Activated CD8-positive, alpha-beta memory T cell treated with anti-CD3 and anti-CD28 coated beads for 24 hours (primary cell): ENCODE measurements around the gene PARP14.
"Not testable (repeated sequence)": the region's sequence is repeated elsewhere in the genome, so short reads cannot be mapped to it uniquely, and the experiment has no call there.

ENCODE experiments used
- DNase-seq: peaks from one replicate; pipeline ENCODE4 v3.0.0-alpha.2; 2020

Gene PARP14

DNA sequence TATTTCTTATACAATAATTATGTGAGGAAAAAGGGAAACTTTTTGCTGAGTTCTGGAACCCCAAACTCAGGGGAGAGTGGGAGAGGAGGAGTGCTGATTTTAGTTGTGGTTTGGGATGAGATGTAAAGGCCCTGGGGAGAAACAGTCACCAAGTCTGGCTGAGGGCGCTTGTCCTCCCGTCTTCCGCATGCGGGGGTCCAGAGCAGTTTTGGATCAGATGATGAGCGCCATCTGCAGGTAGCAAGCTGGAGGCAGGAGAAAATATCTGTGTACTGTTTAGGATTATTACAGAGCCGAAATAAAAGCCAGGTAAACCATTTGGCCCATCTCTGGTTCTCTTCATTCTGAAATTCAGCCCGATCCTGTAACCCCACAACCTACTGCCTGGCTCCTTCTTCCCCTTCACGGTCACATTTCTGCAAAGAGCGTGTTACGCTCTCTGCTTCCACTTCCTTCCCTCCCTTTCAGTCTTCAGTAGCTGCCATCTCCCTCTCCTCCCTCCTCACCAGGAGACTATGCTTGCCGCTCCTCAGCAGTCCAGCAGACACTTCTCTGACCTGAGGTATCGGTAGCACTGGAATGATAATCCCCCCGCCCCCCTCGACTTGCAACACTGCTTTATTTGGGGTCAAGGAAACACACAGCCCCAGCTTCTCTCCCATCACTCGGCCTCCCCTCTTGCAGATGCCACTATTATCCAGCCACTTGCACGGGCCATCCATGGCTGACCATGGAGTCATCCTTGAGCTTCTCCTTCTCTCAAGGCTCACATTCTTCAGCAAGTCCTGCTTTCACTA, 1.4 kb upstream of the PARP14 start:
- peak; percentile 89 for DNase-seq

DNA sequence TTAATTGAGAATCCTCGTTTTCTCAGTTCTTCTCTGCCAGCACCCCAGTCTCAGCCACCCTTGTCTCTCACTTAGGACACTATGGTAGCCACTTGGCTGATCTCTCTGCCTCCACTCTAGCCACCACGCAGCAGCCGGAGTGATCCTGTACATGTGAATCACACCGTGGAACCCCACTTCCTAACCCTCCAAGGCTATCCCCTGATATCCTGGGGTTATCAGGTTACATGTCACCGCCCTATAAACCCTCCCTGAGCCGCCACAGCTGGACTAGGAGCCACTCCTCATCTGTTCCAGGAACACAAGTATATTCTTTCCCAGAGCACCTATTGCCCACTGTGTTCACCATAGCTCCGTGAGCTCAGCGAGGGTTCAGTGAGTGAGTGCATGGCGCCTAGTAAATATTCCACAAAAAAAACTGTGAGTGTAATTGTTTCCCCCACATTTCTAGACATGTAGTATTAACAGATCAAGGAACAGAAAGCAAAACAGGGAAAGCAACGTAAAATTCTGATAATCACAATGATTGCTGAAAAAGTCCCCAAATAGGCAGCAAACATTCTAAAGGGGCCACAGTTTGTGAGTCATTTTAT, 661 bp upstream of the PARP14 start:
- peak; percentile 69 for DNase-seq

DNA sequence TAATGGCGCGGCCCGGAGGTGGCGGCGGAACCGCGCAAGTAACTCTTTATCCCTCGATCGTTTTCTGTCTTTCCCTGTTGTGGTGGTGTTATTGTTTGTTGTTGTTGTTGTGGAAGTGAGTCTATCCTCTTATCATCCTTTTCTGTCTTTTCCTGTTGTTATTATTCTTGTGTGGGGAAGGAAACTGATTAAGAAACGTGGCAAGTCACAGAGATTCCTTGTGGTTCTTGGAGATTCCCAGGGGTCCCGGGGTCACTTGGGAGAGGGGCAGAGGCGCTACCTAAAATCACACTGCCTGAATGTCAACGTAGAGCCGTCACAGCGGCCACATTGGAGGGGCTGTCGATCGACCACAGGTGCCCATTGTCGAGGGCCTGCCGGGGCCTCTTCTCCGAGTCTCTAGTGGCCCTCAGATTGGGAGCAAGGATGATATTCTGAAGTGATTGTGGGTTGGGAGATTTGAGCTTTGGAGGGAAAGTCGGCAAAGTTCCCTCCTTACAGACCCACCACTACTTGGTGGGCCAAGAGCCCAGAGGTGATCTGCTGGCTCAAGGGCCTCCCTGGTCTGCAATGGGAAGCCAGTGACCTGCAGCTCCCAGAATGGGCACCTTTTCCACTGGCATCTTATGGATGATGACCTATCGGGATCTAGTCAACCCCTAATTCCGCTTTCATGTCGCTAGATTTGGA, 790 bp downstream of the PARP14 start:
- no peak for DNase-seq

DNA sequence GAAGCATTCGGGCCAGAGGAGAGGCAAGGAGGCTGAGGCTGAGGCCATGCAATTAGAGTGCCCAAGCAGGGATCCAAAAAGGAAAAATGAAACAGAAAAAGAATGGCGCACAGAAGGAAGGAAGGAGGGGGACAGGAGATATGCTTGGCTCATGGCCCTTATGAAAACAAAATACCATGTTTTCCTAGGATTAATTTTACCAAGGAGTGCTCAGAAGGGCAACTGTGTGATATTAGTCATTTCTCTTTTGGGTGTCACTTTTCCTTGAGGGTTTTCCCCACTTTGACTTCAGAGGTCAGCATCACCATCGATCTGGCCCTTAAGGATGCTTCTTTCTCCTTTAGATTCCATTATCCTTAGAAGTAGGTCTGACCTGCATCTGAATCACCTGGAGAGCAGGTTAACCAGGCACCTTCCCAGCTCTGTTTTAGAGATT, 1.4 kb downstream of the PARP14 start:
- DNase-seq, result no peak

DNA sequence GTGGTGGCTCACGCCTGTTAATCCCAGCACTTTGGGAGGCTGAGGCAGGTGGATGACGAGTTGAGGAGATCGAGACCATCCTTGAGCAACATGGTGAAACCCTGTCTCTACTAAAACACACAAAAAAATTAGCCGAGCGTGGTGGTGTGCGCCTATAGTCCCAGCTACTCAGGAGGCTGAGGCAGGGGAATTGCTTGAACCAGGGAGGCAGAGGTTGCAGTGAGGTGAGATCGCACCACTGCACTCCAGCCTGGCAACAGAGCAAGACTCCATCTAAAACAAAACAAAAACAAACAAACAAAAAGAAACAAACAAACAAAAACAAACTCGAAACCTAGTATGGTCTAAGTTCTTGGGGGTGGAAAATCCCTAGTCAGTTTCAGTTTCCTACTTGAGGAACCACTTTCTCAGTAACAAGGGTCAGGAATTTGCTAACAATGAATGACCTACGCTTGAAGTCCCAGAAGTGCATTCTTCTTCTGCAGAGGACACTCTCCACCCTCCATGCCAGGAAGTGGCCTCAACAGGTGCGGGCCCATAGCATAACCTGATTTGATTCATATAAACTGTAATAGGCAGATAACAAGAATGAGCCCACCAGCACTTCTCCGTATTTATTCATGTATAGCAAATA, 2.3 kb downstream of the PARP14 start:
- not testable (repeated sequence) for DNase-seq

DNA sequence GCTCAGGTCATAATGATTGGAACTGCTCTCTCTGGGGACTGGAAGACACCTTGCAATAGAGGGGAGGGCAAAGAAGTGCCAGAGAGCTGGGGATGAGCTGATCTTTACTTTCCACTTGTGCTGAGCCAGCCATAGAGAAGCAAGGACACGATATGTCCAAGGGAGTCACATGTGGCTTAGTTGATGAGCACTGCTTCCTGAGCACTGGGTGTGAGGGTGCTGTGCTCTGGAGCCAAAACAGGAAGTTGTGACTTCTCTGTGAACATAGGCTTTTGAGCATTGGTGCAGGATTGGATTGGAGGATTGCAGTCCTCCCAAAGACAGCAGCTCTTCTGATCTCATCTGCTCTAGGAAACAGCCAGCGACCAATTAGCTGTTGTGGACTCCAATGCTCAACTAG, 6.7 kb downstream of the PARP14 start:
- no peak for DNase-seq

DNA sequence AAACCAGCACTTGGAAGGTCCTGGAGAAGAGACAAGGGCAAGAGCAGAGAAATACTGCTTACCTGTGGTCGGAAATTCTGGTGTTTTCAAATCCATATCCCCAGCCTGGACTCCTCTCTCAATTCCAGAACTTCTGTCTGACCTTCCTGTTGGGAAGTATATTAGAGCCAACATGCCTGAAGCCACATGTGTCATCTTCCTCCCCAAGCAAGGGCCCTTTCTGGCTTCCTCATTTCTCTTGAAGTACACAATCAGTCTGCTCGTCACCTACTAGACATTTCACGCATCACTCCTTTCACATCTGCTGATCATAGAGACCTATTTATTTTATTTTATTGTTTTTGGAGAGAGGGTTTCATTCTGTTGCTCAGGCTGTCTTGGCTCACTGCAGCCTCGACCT, 8.4 kb downstream of the PARP14 start:
- DNase-seq, result no peak

DNA sequence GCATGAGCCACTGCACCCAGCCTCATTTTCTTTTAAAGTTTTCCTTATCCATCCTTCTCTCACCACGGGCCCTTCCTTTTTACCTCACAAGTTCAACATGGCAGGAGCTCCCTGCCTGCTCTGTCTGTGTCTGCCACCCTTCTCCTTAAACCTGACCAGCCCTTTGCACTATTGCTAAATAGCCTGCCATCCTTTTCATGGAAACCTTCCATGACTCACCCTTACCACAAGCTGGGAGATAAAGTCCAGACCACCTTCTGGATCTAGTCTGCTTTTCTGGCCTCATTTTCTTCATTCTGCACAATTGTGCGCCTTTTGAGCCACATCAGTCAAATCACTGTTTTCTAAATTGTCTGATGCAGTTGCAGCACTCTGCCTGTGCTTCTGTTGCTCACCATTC, 8.9 kb downstream of the PARP14 start:
- no peak for DNase-seq

DNA sequence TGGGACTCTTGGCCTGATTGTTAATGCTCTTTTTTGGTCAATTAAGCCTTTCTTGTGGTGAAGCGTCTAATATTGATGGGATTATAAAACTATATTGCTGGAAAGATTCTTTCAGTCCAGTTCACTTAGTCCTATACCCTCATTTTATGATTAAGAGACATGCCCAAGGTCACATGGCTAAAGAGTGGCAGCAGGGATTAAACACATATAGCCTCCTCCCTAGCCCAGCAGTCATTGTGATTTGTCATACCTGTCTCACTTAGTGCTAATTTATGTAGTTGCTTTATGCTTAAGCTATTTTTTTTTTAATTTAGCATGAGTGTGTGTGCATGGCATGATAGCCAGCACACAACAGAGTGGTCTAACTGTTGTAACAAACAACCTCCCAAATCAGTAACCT, 9.5 kb downstream of the PARP14 start:
- DNase-seq, result no peak

DNA sequence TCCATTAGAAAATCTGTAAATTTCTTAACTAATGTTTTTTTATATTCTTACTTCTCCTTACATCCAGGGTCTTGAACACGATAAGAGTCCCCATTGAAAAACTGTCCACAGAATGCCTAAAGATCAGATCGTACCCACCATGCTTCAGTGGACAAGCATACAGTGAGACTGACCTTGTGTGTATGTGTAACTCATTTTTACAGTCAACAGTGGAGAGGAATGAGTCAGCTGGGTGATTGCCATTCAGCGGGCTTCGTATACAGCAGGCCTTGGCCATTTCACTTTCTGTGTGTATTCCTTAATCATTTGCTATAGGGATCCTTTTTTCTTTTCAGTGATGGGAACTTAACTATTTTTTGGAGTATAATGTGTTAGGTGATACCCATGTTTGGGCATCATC, 10.6 kb downstream of the PARP14 start:
- DNase-seq, result no peak

DNA sequence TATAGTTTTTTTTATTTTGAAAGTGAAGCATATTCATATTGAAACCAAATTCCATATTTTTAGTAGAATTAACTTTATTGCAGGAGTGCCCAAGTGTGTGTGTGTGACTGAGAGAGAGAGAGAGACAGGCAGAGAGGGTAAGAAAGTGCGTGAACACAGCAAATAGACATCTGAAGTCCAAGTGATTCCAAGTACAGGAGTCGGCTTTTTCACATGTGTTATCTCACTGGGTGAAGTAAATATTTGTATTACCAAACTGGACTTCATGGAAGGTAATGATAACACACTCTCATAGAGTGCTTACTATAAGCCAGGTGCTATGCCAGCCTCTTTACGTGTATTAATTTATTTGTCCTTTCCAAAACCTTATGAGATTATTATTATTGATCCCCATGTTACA, 12.0 kb downstream of the PARP14 start:
- no peak for DNase-seq

DNA sequence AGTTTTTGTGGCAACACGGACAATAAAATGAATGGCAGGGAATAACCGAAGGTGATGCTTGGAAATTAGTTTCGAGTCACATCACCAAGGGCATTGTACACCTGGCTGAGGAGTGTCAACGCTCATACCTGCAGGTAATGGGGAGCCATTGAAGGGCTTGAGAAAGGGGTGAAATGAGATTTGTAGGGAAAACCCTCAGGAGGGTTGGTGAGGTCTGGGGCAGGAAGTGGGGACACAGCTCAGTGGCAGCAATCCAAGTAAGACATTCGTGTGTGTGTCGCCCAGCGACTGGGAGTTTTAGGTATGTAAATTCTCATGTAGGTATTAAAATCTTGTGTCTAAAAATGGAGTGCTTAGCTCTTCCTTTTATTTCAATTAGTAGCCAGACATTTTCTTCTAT, 14.3 kb downstream of the PARP14 start:
- no peak for DNase-seq

DNA sequence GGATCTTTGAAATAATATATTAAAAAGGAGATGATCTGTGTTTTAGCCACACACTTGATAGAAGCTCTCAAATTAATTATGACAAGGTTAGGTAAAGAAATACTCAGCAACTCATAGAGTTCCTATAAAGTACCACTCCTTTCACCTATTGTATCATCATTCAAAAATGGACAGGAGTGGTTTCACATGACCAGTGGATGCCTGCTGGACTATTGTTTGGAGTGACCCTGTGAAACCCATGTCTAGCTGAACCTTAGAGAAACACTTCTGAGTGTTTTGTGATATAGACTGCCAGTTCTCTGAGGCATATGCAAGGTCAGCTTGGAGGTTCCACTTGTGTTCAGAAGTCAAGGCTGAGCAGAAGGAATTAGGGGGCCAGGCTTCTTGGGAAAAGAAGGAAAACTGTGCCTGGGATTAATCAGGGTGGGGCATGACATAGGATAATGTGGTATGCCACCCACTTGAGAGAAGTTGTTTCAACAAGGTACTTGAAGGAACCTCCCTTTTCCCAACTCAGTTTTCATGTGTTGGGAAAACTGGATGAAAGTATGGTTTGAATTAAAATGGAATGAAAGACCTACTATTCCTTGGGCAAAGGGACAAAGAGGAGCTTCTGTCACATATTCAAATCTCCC, 15.4 kb downstream of the PARP14 start:
- no peak for DNase-seq

DNA sequence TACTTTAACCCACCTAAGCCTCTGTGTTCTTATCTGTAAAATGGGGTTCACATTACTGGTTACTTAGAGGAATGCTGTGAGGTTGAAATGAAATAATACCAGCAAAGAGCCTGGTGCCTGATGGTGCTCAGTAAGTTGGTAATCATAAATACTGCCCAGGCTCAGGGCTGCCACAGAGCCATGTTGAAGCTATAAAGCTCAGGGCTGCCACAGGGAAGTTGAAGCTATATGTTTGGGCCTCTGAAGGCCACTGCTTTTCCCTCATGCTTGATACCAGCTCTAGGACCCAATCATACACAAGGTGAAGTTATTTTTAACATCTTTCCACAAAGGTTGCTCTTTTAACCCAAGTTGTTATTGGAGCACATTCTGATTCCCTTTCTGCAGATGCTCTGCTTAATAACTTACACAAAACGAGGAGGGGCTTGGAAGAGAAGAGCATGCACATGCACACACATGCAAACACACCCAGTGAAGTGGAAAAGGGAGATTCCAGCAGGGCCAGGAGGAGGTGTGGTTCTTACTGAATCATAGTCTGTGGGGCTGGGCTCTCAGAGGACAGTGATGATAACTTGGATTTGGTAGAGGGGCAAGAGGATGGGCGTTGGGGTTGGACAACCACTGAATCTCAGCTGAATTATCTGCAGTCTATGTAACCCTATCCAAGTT, 17.4 kb downstream of the PARP14 start:
- DNase-seq, result no peak

DNA sequence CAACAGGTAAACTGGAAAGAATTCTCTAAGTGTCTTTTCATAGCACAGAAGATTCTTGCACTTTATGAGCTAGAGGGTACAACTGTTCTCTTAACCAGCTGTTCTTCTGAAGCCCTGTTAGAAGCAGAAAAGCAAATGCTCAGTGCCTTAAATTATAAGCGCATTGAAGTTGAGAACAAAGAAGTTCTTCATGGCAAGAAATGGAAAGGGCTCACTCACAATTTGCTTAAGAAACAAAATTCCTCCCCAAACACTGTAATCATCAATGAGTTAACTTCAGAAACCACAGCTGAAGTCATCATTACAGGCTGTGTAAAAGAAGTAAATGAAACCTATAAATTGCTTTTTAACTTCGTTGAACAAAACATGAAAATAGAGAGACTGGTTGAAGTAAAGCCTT, 19.6 kb downstream of the PARP14 start:
- no peak for DNase-seq

DNA sequence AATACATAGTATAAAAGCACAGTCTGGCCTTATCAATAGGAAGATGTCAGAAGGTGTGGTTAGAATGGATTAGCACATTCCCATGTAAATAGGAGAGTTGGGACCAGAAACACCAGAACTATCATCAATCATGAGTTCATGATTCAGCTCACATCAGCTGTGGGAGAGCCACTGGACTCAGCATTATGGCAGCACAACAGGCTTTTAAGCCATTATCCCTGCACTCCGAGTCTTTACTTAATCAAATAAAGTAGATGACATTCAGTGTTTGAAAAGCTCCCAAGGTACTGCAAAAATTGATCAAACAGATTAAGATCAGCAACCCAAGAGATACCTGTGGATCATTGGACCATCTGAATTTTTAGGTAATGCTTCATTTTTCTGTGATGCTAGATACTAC, 24.7 kb downstream of the PARP14 start:
- no peak for DNase-seq

DNA sequence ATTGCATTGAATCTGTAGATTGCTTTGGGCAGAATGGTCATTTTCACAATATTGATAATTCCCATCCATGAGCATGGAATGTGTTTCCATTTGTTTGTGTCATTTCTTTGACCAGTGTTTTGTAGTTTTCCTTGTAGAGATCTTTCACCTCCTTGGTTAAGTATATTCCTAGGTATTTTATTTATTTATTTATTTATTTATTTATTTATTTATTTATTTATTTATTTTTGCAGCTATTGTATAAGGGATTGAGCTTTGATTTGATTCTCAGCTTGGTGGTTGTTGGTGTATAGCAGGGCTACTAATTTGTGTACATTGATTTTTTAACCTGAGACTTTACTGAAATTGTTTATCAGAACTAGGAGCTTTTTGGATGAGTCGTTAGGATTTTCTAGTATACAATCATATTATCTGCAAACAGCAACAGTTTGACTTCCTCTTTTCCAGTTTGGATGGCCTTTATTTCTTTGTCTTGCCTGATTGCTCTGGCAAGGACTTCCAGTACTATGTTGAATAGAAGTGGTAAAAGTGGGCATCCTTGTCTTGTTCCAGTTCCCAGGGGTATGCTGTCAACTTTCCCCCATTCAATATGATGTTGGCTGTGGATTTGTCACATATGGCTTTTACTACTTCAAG, 30.1 kb downstream of the PARP14 start:
- DNase-seq, result not testable (repeated sequence)

DNA sequence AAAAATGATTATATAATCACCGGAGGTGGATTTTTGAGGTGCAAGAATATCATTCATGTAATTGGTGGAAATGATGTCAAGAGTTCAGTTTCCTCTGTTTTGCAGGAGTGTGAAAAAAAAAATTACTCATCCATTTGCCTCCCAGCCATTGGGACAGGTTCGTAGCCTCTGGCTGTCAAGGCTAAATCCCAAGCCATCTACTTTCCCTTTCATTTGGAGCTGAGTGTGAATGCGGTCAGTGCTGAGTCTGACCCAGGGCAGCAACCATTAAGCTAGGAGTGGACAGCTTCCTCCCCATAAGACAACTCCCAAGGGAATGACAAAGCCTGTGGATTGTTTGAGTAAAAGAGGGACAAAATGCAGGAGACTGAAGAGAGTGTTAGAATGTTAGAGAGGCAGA, 33.6 kb downstream of the PARP14 start:
- DNase-seq, result no peak

DNA sequence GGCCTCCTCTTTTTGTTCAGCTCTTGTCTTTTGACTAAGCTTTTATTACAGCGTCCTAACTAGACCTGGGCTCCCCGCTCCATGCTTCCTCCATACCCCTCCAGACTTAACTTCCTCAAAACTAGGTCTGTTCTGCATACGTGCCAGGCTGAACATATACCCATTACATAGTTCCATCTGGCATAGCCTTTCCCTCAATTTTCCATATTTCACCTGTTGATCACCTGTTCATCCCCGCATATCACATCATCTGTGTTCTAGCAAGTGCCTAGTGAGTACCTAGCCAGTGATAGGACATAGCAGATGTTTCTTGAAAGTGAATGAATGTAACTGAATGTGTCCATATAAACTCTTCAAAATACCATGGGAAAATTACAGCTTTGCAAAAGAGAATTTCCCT, 36.0 kb downstream of the PARP14 start:
- no peak for DNase-seq

DNA sequence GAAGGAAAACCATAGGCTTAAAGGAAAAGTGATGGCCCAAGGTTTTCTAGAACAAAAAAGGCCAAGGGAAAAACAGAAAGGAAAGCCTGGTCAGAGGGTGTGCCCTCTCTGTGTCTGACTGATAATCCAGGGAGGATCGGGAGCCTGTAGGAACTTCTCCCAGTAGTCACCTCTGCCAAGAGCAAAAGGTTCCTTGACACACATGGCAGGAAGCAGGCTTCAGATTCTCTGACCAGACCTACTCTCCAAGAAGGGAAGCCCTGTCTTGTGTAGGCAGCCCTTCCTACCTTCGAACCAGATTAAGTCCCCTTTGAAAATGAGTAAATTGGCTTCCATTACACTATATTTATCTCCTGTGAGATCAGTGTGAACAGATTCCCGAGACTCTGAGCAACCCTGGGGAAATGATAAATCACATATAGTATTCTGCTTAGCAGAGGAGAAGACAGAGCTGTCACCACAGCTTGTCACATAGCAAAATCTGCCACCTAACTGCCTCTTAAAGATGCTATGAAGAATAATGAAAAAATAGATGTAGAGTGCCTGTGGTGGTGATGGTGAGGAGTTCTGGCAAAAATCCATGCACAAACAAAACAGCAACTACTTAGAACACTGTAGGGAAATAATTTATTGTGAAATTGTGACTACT, 38.8 kb downstream of the PARP14 start:
- no peak for DNase-seq

DNA sequence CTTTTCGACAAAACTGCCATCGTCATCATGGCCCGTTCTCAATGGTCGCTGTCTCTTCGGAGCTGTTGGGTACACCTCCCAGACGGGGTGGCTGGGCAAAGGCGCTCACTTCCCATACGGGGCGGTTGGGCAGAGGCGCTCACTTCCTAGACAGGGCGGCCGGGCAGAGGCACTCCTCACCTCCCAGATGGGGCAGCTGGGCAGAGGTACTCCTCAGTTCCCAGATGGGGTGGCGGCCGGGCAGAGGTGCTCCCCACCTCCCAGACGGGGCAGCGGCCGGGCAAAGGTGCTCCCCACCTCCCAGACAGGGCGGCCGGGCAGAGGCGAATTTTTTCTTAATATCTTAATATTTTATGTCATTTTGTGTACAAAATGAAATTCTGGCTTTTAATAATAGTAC, 44.5 kb downstream of the PARP14 start:
- no peak for DNase-seq

DNA sequence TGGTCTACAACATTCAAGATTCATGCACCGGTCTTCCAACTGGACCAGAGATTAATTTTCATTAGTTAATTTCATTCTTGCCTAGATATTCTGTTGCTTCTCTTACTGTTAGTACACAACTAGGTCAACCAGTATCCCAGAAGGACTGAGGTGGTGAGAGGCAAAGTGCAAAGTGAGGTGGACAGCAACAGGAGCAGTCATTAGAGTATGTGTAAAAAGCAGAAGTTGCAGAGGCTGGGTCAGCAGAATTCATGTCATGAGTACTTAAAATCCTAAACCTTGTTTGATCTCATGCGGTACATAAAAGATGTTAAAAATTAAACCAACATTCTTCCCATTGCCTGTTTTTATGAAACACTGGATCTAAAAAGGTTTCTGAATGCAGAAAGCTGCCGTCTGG, 46.7 kb downstream of the PARP14 start:
- DNase-seq, result no peak
